GM23338 (cell line): ENCODE measurements around the gene NBEAL2.

Experiments
- CREB1 ChIP-seq: fragments of 250-450 bp; sonication (Bioruptor Pico); IDR thresholded peaks from 2 replicates; pipeline ENCODE4 v1.5.0; 2020; ENCODE audit warnings: low read depth, mild to moderate bottlenecking, moderate library complexity
- CTCF ChIP-seq, 2 experiments: fragments of 200-600 bp in 1 of 2; sonication (generic) in 1 of 2; conservative IDR thresholded peaks; 2 replicates each; pipeline versions ENCODE4 v1.5.1 to v1.6.1; 2016 to 2017; ENCODE audit warnings: antibody characterized with exemption in 2 of 2, low read depth in 2 of 2, mild to moderate bottlenecking in 2 of 2, moderate library complexity in 1 of 2
- EZH2 ChIP-seq: fragments of 200-600 bp; sonication (generic); IDR thresholded peaks from one replicate; pipeline ENCODE4 v1.8.0; 2017; ENCODE audit warnings: antibody characterized with exemption, mild to moderate bottlenecking, low read depth; ENCODE audit not compliant: unreplicated experiment
- EZH2phosphoT487 ChIP-seq: fragments of 200-600 bp; sonication (generic); IDR thresholded peaks from one replicate; pipeline ENCODE4 v1.8.1; 2018; ENCODE audit warnings: antibody characterized with exemption; ENCODE audit not compliant: unreplicated experiment
- JUNB ChIP-seq: IDR thresholded peaks from one replicate; pipeline ENCODE4 v1.6.1; 2016; ENCODE audit warnings: antibody characterized with exemption; ENCODE audit not compliant: unreplicated experiment
- NANOG ChIP-seq: IDR thresholded peaks from 2 replicates; pipeline ENCODE4 v1.6.1; 2016; ENCODE audit warnings: antibody characterized with exemption, borderline replicate concordance
- POLR2AphosphoS5 ChIP-seq: IDR thresholded peaks from 2 replicates; pipeline ENCODE4 v1.6.1; 2016; ENCODE audit warnings: antibody characterized with exemption, low read depth
- REST ChIP-seq: IDR thresholded peaks from one replicate; pipeline ENCODE4 v1.6.1; 2018; ENCODE audit warnings: antibody characterized with exemption; ENCODE audit not compliant: unreplicated experiment
- TF ChIP-seq, protein P1 (sequence below): IDR thresholded peaks from 2 replicates; pipeline ENCODE4 v1.6.1; 2016; ENCODE audit warnings: antibody characterized with exemption

GRCh38 chr3:47012342-47013230 is 33.1 kb downstream of the NBEAL2 start:
- TF ChIP-seq JUNB (no peak), POLR2AphosphoS5 (no peak), CTCF (conservative IDR thresholded peaks at IDR 0.05; ENCODE audit: low read depth in 2 of 2) (no peak), NANOG (no peak), EZH2 (no peak), REST (no peak), EZH2phosphoT487 (no peak), CREB1 (CRISPR knock-in tag) (no peak)
- TF ChIP-seq, protein P1, sequence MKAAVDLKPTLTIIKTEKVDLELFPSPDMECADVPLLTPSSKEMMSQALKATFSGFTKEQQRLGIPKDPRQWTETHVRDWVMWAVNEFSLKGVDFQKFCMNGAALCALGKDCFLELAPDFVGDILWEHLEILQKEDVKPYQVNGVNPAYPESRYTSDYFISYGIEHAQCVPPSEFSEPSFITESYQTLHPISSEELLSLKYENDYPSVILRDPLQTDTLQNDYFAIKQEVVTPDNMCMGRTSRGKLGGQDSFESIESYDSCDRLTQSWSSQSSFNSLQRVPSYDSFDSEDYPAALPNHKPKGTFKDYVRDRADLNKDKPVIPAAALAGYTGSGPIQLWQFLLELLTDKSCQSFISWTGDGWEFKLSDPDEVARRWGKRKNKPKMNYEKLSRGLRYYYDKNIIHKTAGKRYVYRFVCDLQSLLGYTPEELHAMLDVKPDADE, result no peak
